Sigmoid colon (tissue), 4 donors: Measurements from ENCODE around the gene RASL11B.

Experiments
- CTCF ChIP-seq, 4 experiments: fragments of 450-650 bp in 3 of 4; fragments of 200-600 bp in 1 of 4; IDR thresholded peaks; one replicate each; pipeline ENCODE4 v1.5.1; 2016 to 2019; ENCODE audit warnings: antibody characterized with exemption in 4 of 4, mild to moderate bottlenecking in 3 of 4, moderate library complexity in 2 of 4
- EP300 ChIP-seq, 4 donors: sonication (generic); formaldehyde crosslinking; IDR thresholded peaks; one replicate each; pipeline ENCODE4 v1.6.1; 2017; ENCODE audit warnings: antibody characterized with exemption in 4 of 4
- POLR2A ChIP-seq, 2 donors: fragments of 450-650 bp; IDR thresholded peaks; one replicate each; pipeline ENCODE4 v1.6.1; 2016; ENCODE audit warnings: antibody characterized with exemption in 2 of 2, mild to moderate bottlenecking in 2 of 2, moderate library complexity in 2 of 2

GRCh38 chr4:52883183-52883621 is 21.1 kb downstream of the RASL11B start:
- TF ChIP-seq POLR2A (IDR thresholded peaks at IDR 0.05): no peak
- no peak for TF ChIP-seq CTCF (IDR thresholded peaks at IDR 0.05)
- no peak for TF ChIP-seq EP300 (IDR thresholded peaks at IDR 0.05)
